Osteocyte (in vitro differentiated cells): ENCODE measurements around the gene STAB1. TPM values are rescaled to one million over a fixed set of nuclear protein-coding genes. Genes with fewer than 3 reads are reported as not detected.

Experiments
- DNase-seq: peaks from one replicate; pipeline ENCODE4 v3.0.0; 2021; ENCODE audit warnings: mixed read lengths; ENCODE audit not compliant: unreplicated experiment; ENCODE audit errors: extremely low spot score
- H3K27ac Mint-ChIP-seq: one replicate; pipeline ENCODE4 v1.8.0; 2021; ENCODE audit warnings: mild to moderate bottlenecking, mixed read lengths; ENCODE audit not compliant: unreplicated experiment
- H3K27me3 Mint-ChIP-seq: one replicate; pipeline ENCODE4 v1.8.0; 2021; ENCODE audit warnings: mixed read lengths; ENCODE audit not compliant: unreplicated experiment
- H3K36me3 Mint-ChIP-seq: one replicate; pipeline ENCODE4 v1.8.0; 2021; ENCODE audit warnings: mixed read lengths; ENCODE audit not compliant: unreplicated experiment
- H3K4me1 Mint-ChIP-seq: one replicate; pipeline ENCODE4 v1.8.0; 2021; ENCODE audit warnings: mixed read lengths; ENCODE audit not compliant: unreplicated experiment
- H3K4me3 Mint-ChIP-seq: one replicate; pipeline ENCODE4 v1.8.0; 2021; ENCODE audit warnings: mild to moderate bottlenecking, moderate library complexity, mixed read lengths; ENCODE audit not compliant: unreplicated experiment
- H3K9me3 Mint-ChIP-seq: one replicate; pipeline ENCODE4 v1.8.0; 2021; ENCODE audit warnings: mixed read lengths; ENCODE audit not compliant: unreplicated experiment
- total RNA-seq: library from RNA; stranded (reverse); gene quantifications from 2 replicates; pipeline ENCODE4 v1.2.1, GENCODE V29; 2021
- TF ChIP-seq, protein P1 (sequence below): fragments of 200-600 bp; sonication (generic); IDR thresholded peaks from 2 replicates; pipeline ENCODE4 v1.5.0; 2021; ENCODE audit warnings: antibody characterized with exemption, mild to moderate bottlenecking, moderate library complexity

STAB1 gene
- total RNA-seq, 1 donor from 2014 or later: not detected

DNA sequence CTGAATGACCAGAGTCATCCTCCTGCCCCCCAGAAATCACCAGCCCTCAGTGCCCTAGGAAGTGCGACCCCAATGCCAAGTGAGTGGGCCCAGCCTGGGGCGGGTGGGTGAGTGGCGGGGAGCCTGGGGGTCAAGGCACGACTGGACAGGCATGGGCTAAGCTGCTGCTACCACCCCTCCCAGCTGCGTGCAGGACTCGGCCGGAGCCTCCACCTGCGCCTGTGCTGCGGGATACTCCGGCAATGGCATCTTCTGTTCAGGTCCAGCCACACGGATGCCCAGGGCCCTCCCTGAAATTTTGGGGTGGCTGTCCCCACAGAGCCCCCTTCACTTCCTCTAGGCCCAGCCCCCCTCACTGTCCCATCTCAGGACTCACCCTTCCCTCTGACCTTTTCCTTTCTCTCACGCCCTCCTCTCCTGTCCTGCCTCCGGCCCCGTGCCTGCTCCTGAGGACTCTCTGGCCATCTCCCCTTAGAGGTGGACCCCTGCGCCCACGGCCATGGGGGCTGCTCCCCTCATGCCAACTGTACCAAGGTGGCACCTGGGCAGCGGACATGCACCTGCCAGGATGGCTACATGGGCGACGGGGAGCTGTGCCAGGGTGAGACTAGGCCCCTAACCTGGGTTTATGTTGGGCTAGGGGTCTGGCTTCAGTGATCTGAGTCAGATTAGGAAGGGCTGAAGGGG, 21.5 kb downstream of the STAB1 start:
- Mint-ChIP-seq H3K27me3 (no peaks in the 10 kb centered on the region), H3K4me3 (no peak overlapping the region), H3K36me3 (no peaks in the 10 kb centered on the region), H3K27ac (no peak overlapping the region), H3K4me1 (peaks cover 4% of the 10 kb centered on the region), H3K9me3 (no peaks in the 10 kb centered on the region)
- no peak for DNase-seq
- TF ChIP-seq, protein P1, sequence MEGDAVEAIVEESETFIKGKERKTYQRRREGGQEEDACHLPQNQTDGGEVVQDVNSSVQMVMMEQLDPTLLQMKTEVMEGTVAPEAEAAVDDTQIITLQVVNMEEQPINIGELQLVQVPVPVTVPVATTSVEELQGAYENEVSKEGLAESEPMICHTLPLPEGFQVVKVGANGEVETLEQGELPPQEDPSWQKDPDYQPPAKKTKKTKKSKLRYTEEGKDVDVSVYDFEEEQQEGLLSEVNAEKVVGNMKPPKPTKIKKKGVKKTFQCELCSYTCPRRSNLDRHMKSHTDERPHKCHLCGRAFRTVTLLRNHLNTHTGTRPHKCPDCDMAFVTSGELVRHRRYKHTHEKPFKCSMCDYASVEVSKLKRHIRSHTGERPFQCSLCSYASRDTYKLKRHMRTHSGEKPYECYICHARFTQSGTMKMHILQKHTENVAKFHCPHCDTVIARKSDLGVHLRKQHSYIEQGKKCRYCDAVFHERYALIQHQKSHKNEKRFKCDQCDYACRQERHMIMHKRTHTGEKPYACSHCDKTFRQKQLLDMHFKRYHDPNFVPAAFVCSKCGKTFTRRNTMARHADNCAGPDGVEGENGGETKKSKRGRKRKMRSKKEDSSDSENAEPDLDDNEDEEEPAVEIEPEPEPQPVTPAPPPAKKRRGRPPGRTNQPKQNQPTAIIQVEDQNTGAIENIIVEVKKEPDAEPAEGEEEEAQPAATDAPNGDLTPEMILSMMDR: no peak

DNA sequence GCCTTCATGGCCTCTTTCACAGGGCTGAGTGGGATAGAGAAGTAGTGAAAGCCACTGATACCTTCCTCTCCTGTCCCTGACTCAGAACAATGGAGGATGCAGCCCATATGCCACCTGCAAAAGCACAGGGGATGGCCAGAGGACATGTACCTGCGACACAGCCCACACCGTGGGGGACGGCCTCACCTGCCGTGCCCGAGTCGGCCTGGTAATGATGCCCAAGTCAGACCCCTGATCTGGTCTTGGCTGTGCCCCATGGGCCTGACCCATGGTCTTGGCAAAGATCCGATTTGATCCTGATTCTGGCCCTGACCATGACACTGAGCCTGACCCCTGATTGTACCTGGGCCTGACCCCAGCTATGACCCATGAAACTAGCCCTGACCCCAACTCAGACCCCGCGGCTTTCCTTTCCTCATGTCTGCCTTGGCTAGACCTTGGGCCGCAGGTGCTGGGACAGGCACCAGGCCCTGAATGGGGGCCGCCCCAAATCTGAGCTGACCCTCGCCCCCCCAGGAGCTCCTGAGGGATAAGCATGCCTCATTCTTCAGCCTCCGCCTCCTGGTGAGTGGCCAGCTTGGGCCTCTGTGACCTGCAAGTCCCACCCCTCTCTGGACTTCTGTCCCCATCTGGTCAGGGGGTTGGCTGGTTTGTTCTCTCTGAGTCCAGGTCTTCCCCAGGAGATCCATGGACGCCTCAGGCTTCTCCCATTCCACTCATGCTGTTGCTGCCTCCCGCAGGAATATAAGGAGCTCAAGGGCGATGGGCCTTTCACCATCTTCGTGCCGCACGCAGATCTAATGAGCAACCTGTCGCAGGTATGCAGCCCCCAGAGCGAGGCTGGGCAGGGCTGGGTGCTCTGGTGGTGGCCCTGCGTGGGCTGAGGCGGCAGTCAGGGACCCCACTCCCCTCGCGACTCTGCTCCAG, 22.9 kb downstream of the STAB1 start:
- Mint-ChIP-seq H3K27ac (no peak overlapping the region), H3K36me3 (no peaks in the 10 kb centered on the region), H3K27me3 (no peaks in the 10 kb centered on the region), H3K9me3 (no peaks in the 10 kb centered on the region), H3K4me1 (peaks cover 4% of the 10 kb centered on the region), H3K4me3 (no peak overlapping the region)
- DNase-seq: no peak
- TF ChIP-seq, protein P1: no peak

DNA sequence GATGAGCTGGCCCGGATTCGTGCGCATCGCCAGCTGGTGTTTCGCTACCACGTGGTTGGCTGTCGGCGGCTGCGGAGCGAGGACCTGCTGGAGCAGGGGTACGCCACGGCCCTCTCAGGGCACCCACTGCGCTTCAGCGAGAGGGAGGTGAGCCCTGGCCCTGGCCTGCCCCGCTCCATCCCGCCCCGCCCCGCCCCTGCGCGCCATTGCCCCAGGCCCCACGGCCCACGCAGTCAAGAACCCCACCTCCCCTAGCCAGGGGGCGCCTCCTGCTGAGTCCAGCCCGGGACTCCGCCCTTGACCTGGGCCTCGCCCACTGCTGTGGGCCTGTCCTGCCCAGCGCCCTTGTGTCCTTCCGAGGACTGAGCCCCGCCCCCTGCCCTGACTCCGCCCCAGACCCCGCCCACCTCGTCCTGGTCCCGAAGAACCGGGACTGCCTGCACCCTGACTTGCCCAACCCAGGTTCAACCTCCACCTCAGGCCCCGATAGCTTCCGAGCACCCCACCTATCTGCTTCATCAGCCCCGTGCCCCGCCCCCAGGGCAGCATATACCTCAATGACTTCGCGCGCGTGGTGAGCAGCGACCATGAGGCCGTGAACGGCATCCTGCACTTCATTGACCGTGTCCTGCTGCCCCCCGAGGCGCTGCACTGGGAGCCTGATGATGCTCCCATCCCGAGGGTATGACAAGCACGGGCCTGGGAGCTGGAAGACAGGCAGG, 23.7 kb downstream of the STAB1 start:
- H3K27ac Mint-ChIP-seq: no peak overlapping the region
- TF ChIP-seq, protein P1: no peak
- peaks cover 4% of the 10 kb centered on the region for H3K4me1 Mint-ChIP-seq
- H3K4me3 Mint-ChIP-seq: no peak overlapping the region
- no peak for DNase-seq
- H3K36me3 Mint-ChIP-seq: peaks cover 2% of the 10 kb centered on the region
- H3K27me3 Mint-ChIP-seq: no peaks in the 10 kb centered on the region
- H3K9me3 Mint-ChIP-seq: no peaks in the 10 kb centered on the region

DNA sequence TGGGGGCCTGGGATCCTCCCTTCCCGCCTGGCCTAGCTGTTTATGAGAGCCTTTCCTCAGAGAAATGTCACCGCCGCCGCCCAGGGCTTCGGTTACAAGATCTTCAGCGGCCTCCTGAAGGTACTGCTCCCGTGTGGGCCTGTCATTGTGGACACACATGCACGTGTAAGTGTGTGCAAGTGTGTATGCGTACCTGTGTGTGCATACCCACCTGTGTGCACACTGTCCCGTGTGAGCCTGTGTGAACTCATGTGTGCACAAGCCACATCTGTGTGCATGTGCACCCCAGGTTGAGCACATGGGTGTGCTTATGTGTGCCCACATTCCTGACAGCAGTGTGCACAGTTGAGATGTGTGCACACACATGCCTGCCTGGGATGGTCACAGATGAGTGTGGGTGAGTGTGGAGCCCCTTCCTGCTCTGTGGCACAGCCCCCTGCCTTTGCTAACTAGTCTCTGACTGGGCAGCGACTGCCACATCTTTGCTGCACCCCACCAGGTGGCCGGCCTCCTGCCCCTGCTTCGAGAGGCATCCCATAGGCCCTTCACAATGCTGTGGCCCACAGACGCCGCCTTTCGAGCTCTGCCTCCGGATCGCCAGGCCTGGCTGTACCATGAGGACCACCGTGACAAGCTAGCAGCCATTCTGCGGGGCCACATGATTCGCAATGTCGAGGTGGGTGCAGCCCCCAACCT, 24.5 kb downstream of the STAB1 start:
- DNase-seq: no peak
- Mint-ChIP-seq H3K9me3 (no peaks in the 10 kb centered on the region), H3K4me1 (peaks cover 4% of the 10 kb centered on the region)

More for the DNA sequence above, 24.5 kb downstream of the STAB1 start:
- TF ChIP-seq, protein P1: no peak
- H3K27me3 Mint-ChIP-seq: no peaks in the 10 kb centered on the region
- no peak overlapping the region for H3K4me3 Mint-ChIP-seq
- H3K27ac Mint-ChIP-seq: no peak overlapping the region
- H3K36me3 Mint-ChIP-seq: peaks cover 9% of the 10 kb centered on the region
